Kidney (tissue), 14 donors: ENCODE results near the gene AUTS2. TPM values are rescaled to one million over a fixed set of nuclear protein-coding genes. Genes with fewer than 3 reads are reported as not detected.

Experiments
- DNase-seq, 5 donors: peaks; one replicate each; pipeline ENCODE4 v3.0.0-alpha.2; 2013 to 2020
- FAIRE-seq: peaks from 2 replicates; lab custom pipeline; 2012; peaks lifted over from hg19 to GRCh38; lab: Jason Lieb, UNC
- H3K27ac ChIP-seq, 2 donors: one replicate each; pipeline ENCODE4 v1.7.0; 2013; ENCODE audit warnings: low read depth in 2 of 2, low read length in 2 of 2, inconsistent platforms in 1 of 2
- H3K27me3 ChIP-seq: one replicate; pipeline ENCODE4 v1.7.1; 2013; ENCODE audit warnings: low read length, inconsistent platforms; ENCODE audit not compliant: control insufficient read depth, insufficient read depth
- H3K36me3 ChIP-seq, 3 donors: one replicate each; pipeline versions ENCODE4 v1.7.0 to v1.7.1; 2013; ENCODE audit warnings: low read length in 3 of 3, control low read depth in 1 of 3, inconsistent platforms in 1 of 3; ENCODE audit not compliant: insufficient read depth in 3 of 3, control insufficient read depth in 2 of 3
- H3K4me1 ChIP-seq, 3 donors: one replicate each; pipeline versions ENCODE4 v1.7.0 to v1.7.1; 2013; ENCODE audit warnings: low read length in 3 of 3, inconsistent platforms in 1 of 3, low read depth in 1 of 3; ENCODE audit not compliant: control insufficient read depth in 2 of 3, insufficient read depth in 2 of 3
- H3K4me3 ChIP-seq, 3 donors: one replicate each; pipeline versions ENCODE4 v1.7.0 to v1.8.1; 2013; ENCODE audit warnings: low read length in 3 of 3, control low read depth in 1 of 3, inconsistent platforms in 1 of 3
- H3K9ac ChIP-seq, 3 donors: one replicate each; pipeline versions ENCODE4 v1.7.0 to v1.7.1; 2013; ENCODE audit warnings: low read length in 3 of 3, control low read depth in 1 of 3, inconsistent platforms in 1 of 3
- H3K9me3 ChIP-seq, 3 donors: one replicate each; pipeline versions ENCODE4 v1.7.0 to v1.7.1; 2013; ENCODE audit warnings: low read length in 3 of 3, control low read depth in 1 of 3, inconsistent platforms in 1 of 3; ENCODE audit not compliant: control insufficient read depth in 2 of 3, insufficient read depth in 1 of 3
- CTCF ChIP-seq: IDR thresholded peaks from 3 replicates; pipeline ENCODE4 v1.5.1; 2012; ENCODE audit warnings: mild to moderate bottlenecking, moderate library complexity, borderline replicate concordance; ENCODE audit not compliant: insufficient read depth; ENCODE audit errors: extremely low read depth
- intact Hi-C: fragments of 100-400 bp; cut with DNase I; formaldehyde crosslinking; loops from one replicate; pipeline ENCODE4 v1.11.1; 2022
- polyA plus RNA-seq: library from polyadenylated mRNA; stranded (reverse); fragments of 350-450 nt; fragmentation: Illumina TruSeq; extraction: RNeasy Lipid Tissue Mini Kit (QIAGEN cat#74804); gene quantifications from one replicate; pipeline ENCODE4 v1.2.3, GENCODE V29; 2014; ENCODE audit warnings: low read depth, low replicate concordance; ENCODE audit not compliant: insufficient read depth
- total RNA-seq: library from RNA; stranded (reverse); fragmentation: NEBNext Ultra II Directional; extraction: Animal tissue kit (Norgen Biotek cat#: 25700); gene quantifications from one replicate; pipeline ENCODE4 v1.2.1, GENCODE V29; 2021
- donor health status: control.
- donor health status: control.
- donor health status: control.
- donor health status: control.
- donor health status: control.
- donor health status: DM: yes; HTN: yes; CAD: no.
- donor health status: Normal renal cell carcinoma (clear cell type).

Gene AUTS2
- total and polyA plus RNA-seq, 2 donors from 2014 or later = 5.2 to 33.8 TPM

- intact Hi-C loops = no loop called here
- H3K36me3 ChIP-seq = no peaks in the 10 kb centered on the region
- H3K27me3 ChIP-seq = no peaks in the 10 kb centered on the region
- H3K9ac ChIP-seq = no peak overlapping the region
- DNase-seq (no peak), FAIRE-seq (no peak)
- no peak for TF ChIP-seq CTCF
- no peak overlapping the region for H3K4me3 ChIP-seq
- H3K4me1 ChIP-seq = no peaks in the 10 kb centered on the region
- H3K27ac ChIP-seq = no peak overlapping the region
- H3K9me3 ChIP-seq = no peaks in the 10 kb centered on the region
These were observed 305.1 kb downstream of the AUTS2 start for GRCh38 chr7:69903410-69903809.

GRCh38 chr7:69906283-69906995 is 308.2 kb downstream of the AUTS2 start:
- intact Hi-C loops = no loop called here
- no peaks in the 10 kb centered on the region for H3K36me3 ChIP-seq
- H3K9ac ChIP-seq = no peak overlapping the region
- FAIRE-seq (no peak), DNase-seq (no peak)
- H3K9me3 ChIP-seq = peaks cover 0 to 1% (median under 1%) of the 10 kb centered on the region in 3 donors
- no peak overlapping the region for H3K4me3 ChIP-seq
- H3K4me1 ChIP-seq = no peaks in the 10 kb centered on the region
- no peak overlapping the region for H3K27ac ChIP-seq
- no peaks in the 10 kb centered on the region for H3K27me3 ChIP-seq
- TF ChIP-seq CTCF = no peak

GRCh38 chr7:69907720-69908119 is 309.4 kb downstream of the AUTS2 start:
- no peaks in the 10 kb centered on the region for H3K4me1 ChIP-seq
- H3K9me3 ChIP-seq = peaks cover 0 to 5% (median 1%) of the 10 kb centered on the region in 3 donors
- intact Hi-C loops = no loop called here
- no peak for TF ChIP-seq CTCF
- H3K4me3 ChIP-seq = no peak overlapping the region
- FAIRE-seq = no peak
- no peak overlapping the region for H3K9ac ChIP-seq
- H3K27me3 ChIP-seq = no peaks in the 10 kb centered on the region
- H3K36me3 ChIP-seq = no peaks in the 10 kb centered on the region
- DNase-seq = no peak
- no peak overlapping the region for H3K27ac ChIP-seq
